ENCODE results near the gene IL22RA1.

The IL22RA1 gene, protein sequence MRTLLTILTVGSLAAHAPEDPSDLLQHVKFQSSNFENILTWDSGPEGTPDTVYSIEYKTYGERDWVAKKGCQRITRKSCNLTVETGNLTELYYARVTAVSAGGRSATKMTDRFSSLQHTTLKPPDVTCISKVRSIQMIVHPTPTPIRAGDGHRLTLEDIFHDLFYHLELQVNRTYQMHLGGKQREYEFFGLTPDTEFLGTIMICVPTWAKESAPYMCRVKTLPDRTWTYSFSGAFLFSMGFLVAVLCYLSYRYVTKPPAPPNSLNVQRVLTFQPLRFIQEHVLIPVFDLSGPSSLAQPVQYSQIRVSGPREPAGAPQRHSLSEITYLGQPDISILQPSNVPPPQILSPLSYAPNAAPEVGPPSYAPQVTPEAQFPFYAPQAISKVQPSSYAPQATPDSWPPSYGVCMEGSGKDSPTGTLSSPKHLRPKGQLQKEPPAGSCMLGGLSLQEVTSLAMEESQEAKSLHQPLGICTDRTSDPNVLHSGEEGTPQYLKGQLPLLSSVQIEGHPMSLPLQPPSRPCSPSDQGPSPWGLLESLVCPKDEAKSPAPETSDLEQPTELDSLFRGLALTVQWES

DNA sequence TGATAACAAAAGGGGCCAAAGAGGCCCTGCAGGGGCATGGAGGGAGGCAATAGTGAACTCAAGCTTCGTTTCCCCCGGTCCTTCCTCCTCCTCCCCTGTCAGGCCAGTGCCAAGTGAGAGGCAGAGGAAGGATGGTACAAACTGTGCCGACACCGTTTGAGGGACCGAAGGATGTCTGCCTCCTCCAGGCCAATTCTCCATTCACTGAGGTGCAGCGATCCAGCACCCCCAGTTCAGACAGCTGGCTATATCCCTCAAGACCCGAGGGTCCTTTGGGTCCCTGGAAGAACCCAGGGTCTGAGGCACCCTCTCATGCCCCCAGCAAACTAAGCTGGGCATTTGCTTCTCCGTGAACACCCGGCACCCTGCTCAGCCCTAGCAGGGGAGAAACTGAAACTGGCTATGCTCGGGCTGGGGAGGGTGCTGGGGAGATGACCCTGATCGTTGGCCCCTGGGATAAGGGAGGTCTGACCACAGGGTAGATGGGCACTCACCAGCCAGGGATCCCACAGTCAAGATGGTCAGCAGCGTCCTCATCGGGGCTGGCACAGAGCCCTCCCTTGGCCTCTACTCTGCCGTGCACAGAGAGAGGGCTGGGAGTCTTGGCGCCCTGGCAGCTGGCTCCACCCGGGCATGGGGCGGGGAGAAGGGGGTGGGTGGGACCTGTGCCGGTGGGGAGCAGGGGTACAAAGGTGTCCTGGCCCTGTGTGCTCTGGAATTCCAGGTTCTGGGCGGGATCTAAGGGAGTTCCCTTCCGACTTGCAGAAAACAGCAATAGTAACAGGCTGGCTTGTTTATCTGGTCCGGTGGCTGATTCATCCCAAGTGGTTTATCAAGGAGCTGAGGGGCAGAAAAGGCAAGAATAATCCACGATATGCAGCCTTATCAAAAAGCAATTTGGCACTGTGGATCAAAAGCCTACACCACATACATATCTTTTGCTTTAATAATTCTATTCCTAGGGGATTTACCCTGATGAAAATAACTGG, at the start of gene IL22RA1:
Gene IL22RA1 (minus strand): TSS at position 595 of the 989 bp plus-strand sequence. CDS start 58 bp downstream, at position 537.
- DNase-seq (ENCODE audit: low read depth), result peak; percentile 31

DNA sequence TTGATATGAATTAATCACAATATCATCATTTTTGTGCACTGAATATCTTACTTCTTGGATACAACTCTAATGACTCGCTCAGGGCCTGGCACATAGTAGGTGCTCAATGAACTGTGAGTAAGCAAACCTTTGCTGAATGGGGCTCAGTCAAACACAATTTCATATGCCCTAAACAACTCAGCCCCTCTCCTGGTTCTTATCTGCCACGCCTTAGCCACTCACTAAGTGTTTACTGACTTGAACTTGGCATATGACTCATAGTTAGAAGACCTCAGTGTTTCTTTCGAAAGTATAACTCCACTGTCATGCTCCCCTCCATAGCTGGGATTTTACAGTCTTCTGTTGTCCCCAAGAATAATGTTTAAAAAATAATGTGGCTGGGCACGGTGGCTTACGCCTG, 48.9 kb upstream of the IL22RA1 start:
- DNase-seq (ENCODE audit: low read depth), result peak; percentile 83

DNA sequence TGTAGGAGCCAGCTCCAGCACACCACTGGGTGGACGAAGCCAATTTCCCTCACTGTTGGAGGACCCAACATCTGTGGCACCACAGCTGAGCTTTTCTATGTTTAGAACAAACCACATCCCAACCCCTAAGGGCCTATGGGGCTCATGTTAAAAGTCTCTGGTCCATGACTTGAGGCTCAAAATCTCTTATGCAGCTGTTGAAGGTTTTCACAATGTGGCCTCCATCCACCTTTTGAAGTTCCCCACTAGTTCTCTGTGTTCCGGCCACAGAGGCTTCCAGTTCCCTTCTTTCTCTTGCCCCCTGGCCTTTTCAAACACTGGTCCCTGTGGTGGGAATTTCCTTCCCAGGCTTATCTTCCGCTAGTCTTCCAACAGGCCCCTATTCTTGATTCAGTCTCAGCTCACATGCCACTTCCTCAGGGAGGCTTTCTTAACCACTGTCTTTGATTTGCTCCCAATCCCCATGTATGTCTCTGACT, 48.1 kb upstream of the IL22RA1 start:
- no peak for DNase-seq (ENCODE audit: low read depth)

DNA sequence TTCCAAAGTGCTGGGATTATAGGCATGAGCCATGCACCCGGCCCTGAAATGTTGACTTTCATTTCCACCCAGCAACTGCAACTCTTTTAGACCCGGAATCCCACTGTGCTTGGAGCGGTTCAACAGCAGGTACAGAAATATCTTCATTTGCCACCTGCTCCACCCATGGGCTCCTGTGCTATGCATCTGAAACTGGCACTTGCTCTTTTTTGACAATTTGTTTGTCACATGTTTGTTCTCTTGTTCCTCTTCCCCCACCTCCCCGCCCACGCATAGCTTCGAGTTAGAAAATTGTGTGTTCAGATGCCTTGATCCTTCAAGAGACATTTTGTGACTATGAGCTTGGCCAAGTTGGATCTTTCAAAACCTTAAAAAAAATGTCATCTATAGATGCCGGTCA, 46.6 kb upstream of the IL22RA1 start:
- DNase-seq (ENCODE audit: low read depth), result no peak

DNA sequence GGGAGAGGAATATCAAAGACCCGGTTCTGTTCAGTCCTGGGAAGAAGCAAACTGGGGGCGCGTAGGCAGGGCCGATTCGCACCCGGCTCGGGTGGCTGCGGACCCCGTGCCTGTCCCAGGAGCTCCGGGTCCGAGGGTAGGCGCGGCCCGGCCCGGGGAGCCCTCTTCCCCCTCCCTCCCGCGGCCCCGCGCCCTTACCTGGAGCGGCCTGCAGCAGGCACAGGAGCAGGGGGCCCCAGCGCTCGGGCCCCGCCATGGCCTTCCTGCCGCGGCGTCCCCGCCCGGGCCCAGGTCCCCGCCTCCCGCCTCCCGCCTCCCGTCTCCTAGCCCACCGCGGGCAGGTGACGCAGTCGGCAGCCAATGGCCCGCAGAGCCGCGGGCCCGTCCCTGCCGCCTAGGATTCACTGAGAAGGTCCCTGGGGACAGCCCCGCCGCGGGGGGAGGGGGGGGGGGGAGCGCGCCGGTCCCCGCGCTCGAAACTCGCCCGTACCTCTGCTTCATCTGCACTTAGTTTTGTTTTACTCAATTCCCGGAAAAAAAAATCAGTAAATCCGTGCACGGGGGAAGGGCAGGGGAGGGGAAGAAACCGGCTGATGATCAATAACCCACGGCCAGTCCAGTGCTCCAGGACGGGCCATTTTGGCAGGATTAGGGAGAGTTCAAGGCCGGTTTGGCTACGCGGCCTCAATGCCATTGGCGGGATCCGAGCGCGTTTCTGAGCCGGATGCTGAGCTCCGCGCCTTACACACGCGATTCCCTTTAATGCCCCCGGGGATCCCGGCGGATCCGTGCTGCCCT, 44.3 kb upstream of the IL22RA1 start, which contains the start of gene IFNLR1:
Gene IFNLR1 (minus strand): TSS at position 297 of the 798 bp plus-strand sequence. CDS start 41 bp downstream, at position 256.
- no peak for DNase-seq (ENCODE audit: low read depth)

DNA sequence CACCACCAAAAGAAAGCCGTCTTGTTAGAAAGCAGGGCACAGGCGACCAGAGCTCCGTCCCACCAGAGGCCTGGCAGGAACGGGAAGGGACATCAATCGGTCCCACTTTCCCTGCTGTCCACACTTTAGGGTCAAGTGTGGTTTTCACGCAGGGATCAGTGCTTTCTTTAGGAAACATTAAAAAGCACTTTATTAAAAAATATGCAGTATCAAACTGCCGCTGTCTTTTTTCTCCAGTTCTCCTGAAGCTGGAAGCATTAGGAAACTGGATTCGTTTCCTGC, 43.7 kb upstream of the IL22RA1 start:
- no peak for DNase-seq (ENCODE audit: low read depth)

DNA sequence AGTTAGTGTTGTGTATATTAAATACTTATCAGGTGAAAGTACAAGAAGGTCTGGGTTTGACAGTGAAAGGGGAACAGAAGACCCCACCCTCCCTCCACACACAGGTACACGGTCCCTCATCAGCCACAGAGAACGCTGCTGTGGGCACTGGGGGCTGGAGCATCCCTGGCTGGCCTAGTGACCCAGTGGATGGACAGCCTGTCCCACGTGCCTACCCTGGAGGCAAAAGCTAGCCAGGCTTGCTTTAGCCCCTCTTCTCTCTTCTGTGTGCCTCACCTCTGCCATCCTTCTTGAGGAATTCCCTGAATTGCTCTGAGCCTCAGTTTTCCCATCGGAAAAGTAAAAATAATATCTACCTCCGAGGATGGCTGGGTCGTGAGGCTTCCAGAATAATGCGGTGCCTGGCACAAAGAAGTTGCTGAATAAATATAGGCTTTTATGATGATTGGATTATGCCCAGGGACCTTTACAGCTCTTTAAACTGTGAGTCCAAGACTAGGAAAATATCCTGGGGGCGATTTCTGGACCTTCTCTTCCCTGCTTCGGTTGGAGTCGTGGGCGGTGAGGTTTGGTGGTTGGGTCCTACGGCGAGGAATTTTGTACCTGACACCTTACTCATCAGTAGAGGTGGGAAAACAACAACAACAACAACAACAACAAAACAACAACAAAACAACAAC, 43.2 kb upstream of the IL22RA1 start:
- DNase-seq (ENCODE audit: low read depth), result no peak

DNA sequence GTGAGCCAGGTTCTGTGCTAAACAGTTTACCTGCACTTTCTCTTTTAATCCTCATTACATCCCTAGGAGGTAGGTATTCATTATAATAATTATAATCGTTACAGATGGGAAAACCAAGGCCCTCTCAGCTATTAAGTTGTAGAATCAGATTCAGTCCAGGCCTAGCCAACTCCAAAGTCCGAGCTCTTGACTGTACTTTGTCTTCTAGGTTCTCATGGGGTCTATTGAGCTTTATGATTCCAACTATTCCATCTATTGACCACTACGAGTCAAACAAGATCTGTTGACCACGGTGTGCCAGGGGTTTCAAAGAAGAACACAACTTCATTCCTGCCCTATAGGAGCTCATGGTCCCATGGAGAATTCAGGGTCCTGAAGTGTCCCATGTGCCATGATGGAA, 42.1 kb upstream of the IL22RA1 start:
- no peak for DNase-seq (ENCODE audit: low read depth)

DNA sequence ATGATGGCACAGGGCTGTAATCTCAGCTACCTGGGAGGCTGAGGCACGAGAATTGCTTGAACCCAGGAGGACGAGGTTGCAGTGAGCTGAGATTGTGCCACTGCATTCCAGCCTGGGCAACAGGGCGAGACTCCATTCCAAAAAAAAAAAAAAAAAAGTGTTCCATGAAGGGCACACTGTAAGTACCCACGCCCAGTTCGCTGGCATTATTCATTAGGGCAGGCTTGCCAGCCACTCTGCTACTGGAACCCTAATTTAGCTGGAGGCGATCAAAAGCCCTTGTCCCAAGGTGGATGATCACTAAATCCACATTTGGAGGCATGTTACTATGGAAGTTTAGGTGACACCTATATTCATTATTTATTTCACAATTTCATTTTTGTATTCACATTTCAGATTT, 39.1 kb upstream of the IL22RA1 start:
- no peak for DNase-seq (ENCODE audit: low read depth)

DNA sequence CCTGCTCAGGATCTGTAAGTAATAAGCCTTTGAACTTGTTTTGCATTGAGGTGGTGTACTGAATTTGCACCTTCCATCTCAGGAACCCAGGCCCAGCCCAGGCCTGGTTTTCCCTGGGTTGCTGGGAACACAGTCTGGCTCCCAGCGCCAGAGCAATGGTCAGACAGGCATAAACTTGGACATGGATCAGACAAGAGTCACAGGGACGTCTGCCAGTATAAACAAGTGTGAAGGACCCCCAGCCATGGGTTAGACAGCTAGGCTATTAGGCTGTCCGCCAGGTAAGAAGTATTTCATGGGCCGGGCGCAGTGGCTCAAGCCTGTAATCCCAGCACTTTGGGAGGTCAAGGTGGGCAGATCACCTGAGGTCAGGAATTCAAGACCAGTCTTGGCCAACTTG, 38.7 kb upstream of the IL22RA1 start:
- DNase-seq (ENCODE audit: low read depth), result no peak

DNA sequence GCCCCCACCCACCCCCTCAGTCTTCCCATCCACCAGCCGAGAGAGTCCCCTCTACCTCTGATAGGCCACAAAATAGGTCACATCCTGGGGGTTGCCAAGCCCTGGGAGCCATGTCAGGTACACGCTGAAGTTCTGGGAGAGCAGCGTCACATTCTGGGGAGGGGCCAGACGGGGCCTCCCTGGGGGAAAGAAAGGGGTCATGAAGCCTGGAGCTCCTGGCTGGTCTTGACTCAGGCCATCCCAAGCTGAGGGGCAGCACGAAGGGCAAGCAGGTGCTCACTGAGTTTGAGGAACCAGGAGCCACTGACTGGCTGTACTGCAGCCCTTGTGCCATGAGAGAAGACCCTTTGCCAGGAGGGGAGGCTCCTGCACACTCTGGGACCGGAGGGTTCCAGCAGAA, 37.7 kb upstream of the IL22RA1 start:
- no peak for DNase-seq (ENCODE audit: low read depth)

DNA sequence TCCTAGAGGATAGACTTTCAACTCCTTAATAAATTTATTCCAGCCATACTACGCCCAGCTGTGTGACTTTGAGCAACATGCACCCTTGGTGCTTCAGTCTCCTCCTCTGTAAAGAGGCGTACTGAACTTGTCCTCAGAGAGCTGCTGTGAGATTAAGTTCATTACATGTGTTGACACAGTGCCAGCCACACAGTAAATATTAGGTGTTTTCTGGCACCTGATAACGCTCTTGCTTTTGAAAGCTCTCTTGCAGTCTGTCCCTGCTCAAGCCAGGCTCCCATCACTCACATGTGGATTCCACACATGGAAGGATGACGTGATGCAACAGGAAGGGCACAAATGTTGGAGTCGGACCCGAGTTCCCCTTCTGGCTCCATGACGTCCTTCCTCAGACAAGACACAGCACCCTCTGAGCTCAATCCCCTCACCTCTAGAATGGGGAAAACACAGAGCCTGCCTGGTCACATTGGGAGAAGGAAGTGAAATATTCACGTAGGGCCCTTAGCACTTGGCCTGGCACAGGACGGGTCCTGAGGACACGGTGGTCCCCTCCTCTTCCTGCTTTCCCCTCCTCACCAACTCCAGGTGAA, 36.4 kb upstream of the IL22RA1 start:
- DNase-seq (ENCODE audit: low read depth), result no peak

DNA sequence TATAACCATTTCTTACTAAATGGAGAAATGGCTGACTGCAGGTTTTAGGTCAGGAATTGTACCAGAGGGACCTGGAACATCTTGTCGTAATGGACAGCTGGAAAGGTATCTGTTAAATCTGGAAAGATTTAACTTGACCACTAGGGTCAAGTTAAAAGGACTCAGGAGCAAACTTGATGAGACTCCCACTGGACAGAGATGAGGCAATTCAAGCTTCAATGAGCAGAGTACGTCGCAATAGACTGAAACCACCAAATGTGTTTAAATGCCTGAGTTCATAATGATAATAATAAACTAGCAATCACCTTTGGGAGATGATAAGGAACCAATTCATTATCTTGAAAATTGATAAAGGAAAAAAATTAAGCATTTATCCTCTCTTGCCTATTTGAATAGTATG, 35.5 kb upstream of the IL22RA1 start:
- DNase-seq (ENCODE audit: low read depth), result peak; percentile 14

DNA sequence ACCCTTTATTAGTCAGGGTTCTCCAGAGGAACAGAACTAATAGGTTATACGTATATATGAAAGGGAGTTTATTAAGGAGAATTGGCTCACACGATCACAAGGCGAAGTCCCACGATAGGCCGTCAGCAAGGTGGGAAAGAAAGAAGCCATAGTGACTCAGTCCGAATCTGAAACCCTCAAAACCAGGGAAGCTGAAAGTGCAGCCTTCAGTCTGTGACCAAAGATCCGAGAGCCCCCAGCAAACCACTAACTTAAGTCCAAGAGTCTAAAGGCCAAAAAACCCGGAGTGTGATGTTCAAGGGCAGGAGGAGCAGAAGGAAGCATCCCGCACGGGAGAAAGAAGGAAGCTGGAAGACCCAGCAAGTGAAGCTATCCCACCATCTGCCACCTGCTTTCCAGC, 34.2 kb upstream of the IL22RA1 start:
- DNase-seq (ENCODE audit: low read depth), result no peak

DNA sequence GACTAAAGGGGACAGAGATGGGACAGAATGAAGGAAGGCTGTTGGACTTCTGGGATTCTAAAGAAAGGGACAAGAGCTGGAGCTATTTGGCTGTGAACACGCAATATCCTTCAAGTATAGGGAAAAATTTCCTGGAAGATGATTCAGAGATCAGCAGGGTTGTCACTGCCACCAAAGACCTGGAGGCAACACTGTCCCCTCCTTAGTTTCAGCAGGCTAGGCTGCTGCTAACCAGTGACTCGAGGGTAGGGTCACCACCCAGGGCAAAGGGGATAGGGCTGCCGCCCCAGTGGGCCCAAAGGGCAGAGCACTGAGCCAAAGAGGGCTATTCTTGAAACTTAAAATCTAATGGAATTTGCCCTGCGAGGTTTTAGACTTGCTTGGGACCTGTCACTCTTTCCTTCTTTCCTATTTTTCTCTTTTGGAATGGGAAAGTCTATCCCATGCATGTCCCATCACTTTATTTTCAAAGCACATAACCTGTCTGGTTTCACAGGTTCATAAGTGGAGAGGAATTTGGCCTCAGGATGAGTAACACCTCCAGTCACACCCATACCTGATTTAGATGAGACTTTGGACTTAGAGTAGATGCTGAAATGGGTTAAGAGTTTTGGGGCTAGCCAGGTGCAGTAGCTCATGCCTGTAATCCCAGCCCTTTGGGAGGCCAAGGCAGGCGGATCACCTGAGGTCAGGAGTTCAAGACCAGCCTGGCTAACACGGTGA, 32.3 kb upstream of the IL22RA1 start:
- no peak for DNase-seq (ENCODE audit: low read depth)

DNA sequence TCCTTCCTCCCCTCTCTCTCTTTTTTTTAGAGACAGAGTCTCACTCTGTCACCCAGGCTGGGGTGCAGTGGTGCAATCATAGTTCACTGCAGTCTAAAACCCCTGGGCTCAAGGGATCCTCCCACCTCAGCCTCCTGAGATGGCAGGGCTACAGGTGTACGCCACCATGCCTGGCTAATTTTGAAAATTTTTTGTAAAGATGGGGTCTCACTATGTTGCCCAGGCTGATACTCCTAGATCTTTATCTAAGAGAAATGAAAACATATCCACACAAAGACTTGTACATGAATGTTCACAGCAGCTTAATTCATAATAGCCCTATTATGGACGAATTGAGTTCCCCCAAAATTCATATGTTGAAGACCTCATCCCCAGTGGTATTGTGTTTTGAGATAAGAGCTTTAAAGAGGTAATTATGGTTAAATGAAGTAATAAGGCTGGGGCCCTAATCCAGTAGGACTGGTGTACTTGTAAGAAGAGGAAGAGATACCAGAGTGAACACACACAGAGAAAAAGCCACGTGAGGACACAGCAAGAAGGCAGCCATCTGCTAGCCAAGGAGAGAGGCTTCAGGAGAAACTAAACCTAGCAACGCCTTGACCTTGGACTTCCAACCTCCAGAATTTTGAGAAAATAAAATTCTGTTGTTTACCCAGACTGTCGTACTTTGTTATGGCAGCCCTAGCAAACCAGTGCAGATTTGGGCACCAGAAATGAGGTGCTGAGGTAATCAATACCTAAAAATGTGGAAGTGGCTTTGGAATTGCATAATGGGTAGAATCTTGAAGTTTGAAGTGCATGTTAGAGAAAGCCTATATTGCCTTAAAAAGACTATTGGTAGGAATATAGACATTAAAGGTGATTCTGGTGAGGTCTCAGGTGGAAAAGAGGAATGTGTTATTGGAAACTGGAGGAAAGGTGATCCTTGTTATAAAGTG, 31.0 kb upstream of the IL22RA1 start:
- DNase-seq (ENCODE audit: low read depth), result no peak

DNA sequence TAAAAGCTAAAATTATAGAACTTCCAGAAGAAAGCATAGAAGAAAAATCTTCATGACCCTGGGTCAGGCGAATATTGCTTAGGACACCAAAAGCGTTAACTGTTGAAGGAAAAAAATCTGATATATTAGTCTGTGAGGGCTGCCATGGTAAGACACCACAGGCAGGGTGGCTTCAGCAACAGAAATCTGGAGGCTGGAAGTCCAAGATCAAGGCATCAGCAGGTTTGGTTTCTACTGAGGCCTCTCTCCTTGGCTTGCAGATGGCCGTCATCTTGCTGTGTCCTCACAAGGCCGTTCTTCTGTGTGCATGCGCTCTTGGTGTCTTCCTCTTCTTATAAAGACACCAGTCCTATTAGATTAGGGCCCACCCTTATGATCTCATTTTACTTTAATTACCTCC, 29.7 kb upstream of the IL22RA1 start:
- no peak for DNase-seq (ENCODE audit: low read depth)

DNA sequence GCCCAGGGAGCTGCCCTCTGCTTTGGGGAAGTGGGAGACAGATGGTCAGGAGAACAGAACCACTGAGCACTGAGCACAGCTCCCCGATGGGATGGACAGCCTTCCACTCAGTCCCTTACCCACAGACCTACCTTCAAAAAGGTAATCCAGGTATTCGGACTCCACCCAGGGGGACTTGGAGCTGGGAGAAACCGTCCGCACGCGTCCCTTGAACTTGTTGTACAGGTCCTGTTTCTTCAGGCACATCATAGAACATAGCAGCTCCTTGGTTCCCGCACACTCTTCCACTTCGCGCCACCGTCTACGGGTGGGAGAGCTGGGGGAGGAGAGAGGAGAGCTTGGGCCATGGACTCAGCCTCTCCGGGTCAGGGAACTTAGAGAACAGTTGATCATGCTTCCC, 26.3 kb upstream of the IL22RA1 start:
- DNase-seq (ENCODE audit: low read depth), result no peak

DNA sequence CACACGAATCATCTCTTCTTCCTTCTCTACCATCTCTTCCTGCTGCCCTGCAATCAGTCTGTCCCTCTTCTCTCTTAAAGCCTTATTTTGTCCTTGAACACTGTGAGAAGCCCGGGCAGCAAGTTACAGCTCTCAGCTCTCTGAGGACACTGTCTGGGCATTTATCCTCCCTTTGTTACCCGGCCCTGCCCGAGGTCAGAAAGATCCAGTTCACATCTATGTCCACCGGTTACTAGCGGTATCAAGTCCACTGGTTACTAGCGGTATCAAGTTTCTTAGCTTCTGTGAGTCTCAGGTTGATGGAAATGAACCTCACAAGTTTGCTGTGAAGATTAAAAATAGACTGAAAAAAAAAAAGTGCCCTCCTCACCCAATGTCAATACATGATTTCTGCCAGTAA, 25.3 kb upstream of the IL22RA1 start:
- no peak for DNase-seq (ENCODE audit: low read depth)

Measured in iris pigment epithelial cell (primary cell).